ENCODE results near the gene FBN1.

Gene FBN1

DNA sequence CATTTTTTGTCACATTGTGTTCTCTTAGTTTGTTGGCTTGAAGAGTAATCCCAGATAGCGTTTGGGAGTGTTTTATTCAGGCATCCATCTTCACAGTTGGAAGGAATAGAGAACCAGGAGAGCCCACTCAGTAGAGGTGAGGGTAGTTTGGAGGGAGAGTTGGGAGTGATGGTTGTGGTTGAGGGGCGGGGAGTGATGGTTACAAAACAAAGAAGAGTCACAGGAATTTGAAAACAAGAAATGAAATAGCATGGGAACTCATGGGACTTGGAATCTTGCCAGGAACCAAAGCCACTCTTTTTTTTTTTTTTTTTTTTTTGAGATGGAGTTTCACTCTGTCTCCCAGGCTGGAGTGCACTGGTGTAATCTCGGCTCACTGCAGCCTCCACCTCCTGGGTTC is 278.0 kb downstream of the FBN1 start:
- DNase-seq (ENCODE audit: low read depth in 2 of 2): no peak

DNA sequence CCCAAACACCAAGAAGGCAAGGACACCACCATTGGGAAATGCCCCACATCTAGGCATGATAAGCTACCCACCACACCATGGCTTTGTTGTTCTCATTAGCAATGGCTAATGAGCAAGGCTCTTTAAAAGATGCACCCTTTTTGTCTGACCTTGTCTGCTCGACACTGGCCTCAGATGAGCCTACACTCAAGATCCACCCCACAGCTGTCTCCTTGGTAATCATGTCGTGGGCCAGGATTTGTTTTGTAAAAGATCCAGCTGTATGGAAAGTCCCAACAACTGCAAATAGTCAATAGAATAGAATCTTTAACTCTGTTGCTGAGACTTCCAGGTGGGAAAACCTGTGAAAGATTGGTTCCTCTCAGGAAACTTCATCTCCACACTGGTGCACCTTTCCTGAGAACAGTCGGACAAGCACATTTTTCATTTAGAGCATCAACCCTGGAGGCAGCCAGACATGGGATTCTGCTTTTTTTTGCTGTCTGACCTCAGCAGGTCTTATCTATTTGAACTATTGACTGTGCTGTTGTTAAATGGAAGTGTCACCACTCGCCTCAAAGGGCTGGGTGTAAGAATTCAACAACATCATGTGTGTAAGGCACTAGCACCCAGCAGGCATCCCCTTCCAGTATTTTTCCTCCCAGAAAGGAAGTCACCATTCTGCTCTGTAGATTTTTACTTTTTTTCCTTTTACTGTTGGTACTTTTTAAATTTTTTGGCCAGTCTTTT is 278.8 kb downstream of the FBN1 start:
- no peak for DNase-seq (ENCODE audit: low read depth in 2 of 2)

DNA sequence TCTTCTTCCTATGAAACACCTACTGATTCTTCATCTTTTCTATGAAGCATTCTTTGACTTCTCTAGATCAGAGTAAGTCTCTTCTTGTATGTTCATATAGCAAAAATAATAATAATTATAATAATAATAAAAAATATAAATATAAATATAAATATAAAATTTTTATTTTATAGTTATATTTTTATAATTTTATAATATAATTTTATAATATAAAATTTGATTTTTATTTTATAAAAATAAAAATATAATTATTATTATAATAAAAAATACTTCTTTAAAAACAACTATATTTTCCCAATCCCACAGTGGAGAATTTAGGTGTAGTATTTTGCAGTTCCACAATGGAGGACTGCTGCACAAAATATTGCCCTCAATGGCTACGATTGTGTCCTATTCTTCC is 279.9 kb downstream of the FBN1 start:
- DNase-seq (ENCODE audit: low read depth in 2 of 2): no peak

DNA sequence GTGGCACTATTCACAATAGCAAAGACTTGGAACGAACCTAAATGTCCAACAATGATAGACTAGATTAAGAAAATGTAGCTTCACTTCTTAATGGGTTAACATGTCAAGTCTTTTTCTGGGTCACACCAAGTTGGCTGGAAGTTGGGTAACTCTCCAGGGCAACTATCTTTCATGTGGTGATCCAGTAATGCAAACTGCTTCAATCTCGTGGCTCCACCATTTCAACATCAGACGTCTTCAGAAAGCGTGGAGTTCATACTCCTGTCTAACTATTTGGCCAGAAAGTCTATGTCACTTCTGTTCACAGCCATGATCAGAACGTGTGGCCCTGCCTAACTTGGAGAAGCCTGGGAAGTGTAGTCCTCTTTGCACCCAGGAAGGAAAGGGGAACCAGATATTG is 282.0 kb downstream of the FBN1 start:
- no peak for DNase-seq (ENCODE audit: low read depth in 2 of 2)

DNA sequence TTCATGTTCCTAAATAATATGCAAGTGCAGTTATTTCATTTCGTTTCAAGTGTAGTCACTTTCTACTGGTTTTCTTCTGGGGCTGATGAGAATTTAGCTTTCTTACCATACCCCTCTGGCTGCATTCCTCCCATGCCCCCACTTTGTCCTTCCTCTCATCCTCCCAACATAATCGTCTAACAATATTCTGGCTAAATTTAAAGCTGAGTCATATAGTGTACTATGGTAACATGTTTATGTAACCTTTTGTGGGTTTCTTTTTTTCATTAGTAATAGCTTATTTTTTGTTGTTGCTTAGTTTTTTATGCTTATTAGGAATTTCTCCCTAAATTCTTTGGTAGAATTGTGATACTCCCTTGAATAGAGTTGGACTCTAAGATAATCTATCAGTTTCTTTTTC is 283.8 kb downstream of the FBN1 start:
- DNase-seq (ENCODE audit: low read depth in 2 of 2): no peak

DNA sequence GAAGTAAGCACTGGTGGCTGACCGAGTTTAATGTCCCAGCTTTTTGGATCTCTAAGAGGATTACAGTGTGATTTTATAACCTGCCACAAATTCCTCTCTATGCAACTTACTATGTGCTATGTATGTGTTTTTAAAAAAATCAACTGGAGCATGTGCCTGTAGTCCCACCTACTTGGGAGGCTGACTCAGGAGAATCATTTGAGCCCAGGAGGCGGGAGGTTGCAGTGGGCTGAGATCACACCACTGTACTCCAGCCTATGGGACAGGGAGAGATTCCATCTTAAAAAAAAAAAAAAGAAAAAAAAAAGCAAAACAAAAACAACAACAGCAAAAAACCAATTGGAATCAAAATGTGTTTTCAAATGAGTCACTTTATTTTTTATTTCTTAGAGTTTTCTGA is 284.7 kb downstream of the FBN1 start:
- DNase-seq (ENCODE audit: low read depth in 2 of 2): no peak

Measured in stimulated activated CD8-positive, alpha-beta memory T cell treated with anti-CD3 and anti-CD28 coated beads, Interleukin-7, amount 100 ng/mL, for 1 hour (primary cell).